Testis (tissue), 2 donors: Measurements from ENCODE around the gene RTN4RL1.

Experiments
- CTCF ChIP-seq, 3 experiments: fragments of 450-650 bp in 2 of 3; fragments of 200-600 bp in 1 of 3; sonication (generic) in 1 of 3; IDR thresholded peaks; one replicate each; pipeline ENCODE4 v1.5.1; 2016 to 2019; ENCODE audit warnings: antibody characterized with exemption in 3 of 3, mild to moderate bottlenecking in 2 of 3, moderate library complexity in 1 of 3
- POLR2A ChIP-seq: fragments of 450-650 bp; IDR thresholded peaks from one replicate; pipeline ENCODE4 v1.6.1; 2017; ENCODE audit warnings: antibody characterized with exemption, mild to moderate bottlenecking, moderate library complexity

DNA sequence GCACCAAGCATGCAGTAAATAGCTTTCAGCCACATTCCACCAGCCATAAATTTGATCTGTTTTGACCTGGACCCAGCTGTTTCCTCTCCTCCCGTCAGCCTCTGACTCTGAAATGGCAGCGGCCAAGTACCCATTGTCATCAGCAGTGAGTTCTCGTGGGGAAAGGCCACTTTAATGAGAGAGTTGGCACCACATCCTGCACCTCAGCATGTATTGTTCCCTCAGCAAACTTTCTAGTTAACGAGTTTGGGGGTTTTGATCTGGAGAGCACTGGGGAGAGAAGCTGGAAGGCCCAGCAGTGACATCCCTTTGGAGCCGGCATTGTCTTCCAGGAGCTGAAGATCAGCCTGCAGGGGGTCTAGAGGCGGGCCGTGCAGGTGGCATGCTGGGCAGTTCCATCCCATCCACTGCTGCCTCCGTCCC lies 110.5 kb downstream of the RTN4RL1 start:
- TF ChIP-seq CTCF (IDR thresholded peaks at IDR 0.05) = no peak
- no peak for TF ChIP-seq POLR2A
